HepG2 (cell line): Measurements from ENCODE around the gene PRCD. TPM values are rescaled to one million over a fixed set of nuclear protein-coding genes. Genes with fewer than 3 reads are reported as not detected.

Experiments used
- SOX6 ChIP-seq, 2 experiments: fragments of 450-650 bp in 1 of 2; sonication (generic) in 1 of 2; formaldehyde crosslinking in 1 of 2; IDR thresholded peaks; 2 replicates each; pipeline versions ENCODE4 v1.4.0 to v1.6.1; 2017 to 2020; ENCODE audit warnings: antibody characterized with exemption in 1 of 2, mild to moderate bottlenecking in 1 of 2, missing genetic modification reagents in 1 of 2
- SP140L ChIP-seq: sonication (generic); formaldehyde crosslinking; IDR thresholded peaks from 2 replicates; pipeline ENCODE4 v1.4.0; 2020; ENCODE audit warnings: missing genetic modification reagents, borderline replicate concordance
- SRSF1 ChIP-seq: fragments of 200-400 bp; formaldehyde crosslinking; optimal IDR thresholded peaks from 2 replicates; pipeline ENCODE3; 2017; ENCODE audit warnings: mild to moderate bottlenecking, low read depth, low read length, moderate library complexity
- SRSF4 ChIP-seq: fragments of 200-400 bp; formaldehyde crosslinking; IDR thresholded peaks from one replicate; pipeline ENCODE4 v1.6.1; 2018; ENCODE audit warnings: mild to moderate bottlenecking, low read depth, low read length, moderate library complexity; ENCODE audit not compliant: poor library complexity, severe bottlenecking
- ZMYM4 ChIP-seq: sonication (generic); formaldehyde crosslinking; IDR thresholded peaks from 2 replicates; pipeline ENCODE4 v1.8.1; 2023; ENCODE audit warnings: mild to moderate bottlenecking, missing genetic modification reagents
- ZNF564 ChIP-seq: sonication (generic); formaldehyde crosslinking; IDR thresholded peaks from 2 replicates; pipeline ENCODE4 v1.8.1; 2023; ENCODE audit warnings: mild to moderate bottlenecking, missing genetic modification reagents
- ZNF746 ChIP-seq: sonication (generic); formaldehyde crosslinking; IDR thresholded peaks from 2 replicates; pipeline ENCODE4 v1.8.0; 2022; ENCODE audit warnings: mild to moderate bottlenecking, missing genetic modification reagents
- ZNF761 ChIP-seq: sonication (generic); formaldehyde crosslinking; conservative IDR thresholded peaks from 2 replicates; pipeline ENCODE4 v1.4.0; 2020; ENCODE audit warnings: mild to moderate bottlenecking, missing genetic modification reagents
- polyA plus RNA-seq, 8 experiments: library from polyadenylated mRNA; depleted of rRNA in 3 of 8; stranded (reverse) in 7 of 8; unstranded in 1 of 8; fragments of >200 nt; fragmentation: Illumina TruSeq in 4 of 8; extraction: Trizol in 4 of 8; gene quantifications; 2 replicates each; pipeline versions ENCODE4 v1.2.1 to v1.2.3, GENCODE V29; 2011 to 2016; ENCODE audit warnings: low read depth in 4 of 8, missing spikeins in 1 of 8, mixed read lengths in 1 of 8; ENCODE audit not compliant: insufficient read depth in 1 of 8
- total RNA-seq, 5 experiments: library from RNA; depleted of rRNA; stranded (reverse); fragments of >200 nt; fragmentation: Illumina TruSeq; extraction: Trizol; gene quantifications; 2 replicates each; pipeline ENCODE4 v1.2.3, GENCODE V29; 2016; ENCODE audit warnings: low read depth in 1 of 5
- TF ChIP-seq, protein P1 (sequence below): sonication (generic); formaldehyde crosslinking; IDR thresholded peaks from 2 replicates; pipeline ENCODE4 v1.4.0; 2020; ENCODE audit warnings: mild to moderate bottlenecking, missing genetic modification reagents, borderline replicate concordance

PRCD gene
- total and polyA plus RNA-seq, 2 of the 13 experiments (the other 11 are each of a cell fraction or from before 2014, with no cell fraction given), result 0.51 TPM; not detected in 1

DNA sequence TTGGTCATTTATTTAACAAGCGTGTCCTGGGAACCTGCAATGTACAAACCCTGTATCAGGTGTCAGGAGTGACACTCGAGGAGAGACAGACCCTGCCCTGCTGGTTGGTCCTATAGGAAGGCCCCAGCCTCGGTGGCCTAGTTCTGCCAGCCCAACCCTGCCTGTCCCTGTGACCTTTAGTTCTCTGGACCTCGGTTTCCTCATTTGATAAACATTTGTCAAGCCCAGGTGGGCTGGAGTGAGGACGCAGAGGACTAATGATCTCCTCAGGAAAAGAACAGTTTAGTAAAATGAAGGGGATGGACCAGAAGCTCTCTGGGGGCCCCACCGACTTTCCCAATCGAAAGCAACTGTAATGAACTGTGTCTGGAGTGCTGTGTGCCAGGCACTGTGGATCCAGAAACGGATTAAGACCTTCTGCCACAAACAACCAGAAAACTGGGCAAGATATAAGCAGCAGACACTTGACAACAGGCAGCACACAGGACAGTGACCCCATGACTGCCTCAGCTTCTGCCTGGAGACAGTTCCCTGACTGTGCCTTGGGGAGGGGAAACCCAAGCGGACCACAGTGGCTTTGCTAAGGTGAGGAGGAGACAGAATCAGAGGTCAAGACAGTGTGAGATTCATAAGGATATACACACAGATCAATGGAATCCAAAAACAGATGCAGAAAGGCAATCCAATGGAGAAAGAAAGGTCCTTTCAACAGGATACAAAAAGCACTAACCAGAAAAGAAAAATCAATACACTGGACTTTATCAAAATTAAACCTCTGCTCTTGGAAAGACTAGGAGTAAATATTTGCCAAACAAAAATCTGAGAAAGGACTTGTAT, 8.8 kb downstream of the PRCD start (continued):
- TF ChIP-seq, protein P1, sequence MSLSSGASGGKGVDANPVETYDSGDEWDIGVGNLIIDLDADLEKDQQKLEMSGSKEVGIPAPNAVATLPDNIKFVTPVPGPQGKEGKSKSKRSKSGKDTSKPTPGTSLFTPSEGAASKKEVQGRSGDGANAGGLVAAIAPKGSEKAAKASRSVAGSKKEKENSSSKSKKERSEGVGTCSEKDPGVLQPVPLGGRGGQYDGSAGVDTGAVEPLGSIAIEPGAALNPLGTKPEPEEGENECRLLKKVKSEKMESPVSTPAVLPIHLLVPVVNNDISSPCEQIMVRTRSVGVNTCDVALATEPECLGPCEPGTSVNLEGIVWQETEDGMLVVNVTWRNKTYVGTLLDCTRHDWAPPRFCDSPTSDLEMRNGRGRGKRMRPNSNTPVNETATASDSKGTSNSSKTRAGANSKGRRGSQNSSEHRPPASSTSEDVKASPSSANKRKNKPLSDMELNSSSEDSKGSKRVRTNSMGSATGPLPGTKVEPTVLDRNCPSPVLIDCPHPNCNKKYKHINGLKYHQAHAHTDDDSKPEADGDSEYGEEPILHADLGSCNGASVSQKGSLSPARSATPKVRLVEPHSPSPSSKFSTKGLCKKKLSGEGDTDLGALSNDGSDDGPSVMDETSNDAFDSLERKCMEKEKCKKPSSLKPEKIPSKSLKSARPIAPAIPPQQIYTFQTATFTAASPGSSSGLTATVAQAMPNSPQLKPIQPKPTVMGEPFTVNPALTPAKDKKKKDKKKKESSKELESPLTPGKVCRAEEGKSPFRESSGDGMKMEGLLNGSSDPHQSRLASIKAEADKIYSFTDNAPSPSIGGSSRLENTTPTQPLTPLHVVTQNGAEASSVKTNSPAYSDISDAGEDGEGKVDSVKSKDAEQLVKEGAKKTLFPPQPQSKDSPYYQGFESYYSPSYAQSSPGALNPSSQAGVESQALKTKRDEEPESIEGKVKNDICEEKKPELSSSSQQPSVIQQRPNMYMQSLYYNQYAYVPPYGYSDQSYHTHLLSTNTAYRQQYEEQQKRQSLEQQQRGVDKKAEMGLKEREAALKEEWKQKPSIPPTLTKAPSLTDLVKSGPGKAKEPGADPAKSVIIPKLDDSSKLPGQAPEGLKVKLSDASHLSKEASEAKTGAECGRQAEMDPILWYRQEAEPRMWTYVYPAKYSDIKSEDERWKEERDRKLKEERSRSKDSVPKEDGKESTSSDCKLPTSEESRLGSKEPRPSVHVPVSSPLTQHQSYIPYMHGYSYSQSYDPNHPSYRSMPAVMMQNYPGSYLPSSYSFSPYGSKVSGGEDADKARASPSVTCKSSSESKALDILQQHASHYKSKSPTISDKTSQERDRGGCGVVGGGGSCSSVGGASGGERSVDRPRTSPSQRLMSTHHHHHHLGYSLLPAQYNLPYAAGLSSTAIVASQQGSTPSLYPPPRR, result no peak
- TF ChIP-seq SRSF1 (no peak), SRSF4 (no peak), ZMYM4 (CRISPR knock-in tag) (0 out of 2 replicates have a peak, but pooled peaks have one; percentile 35), ZNF761 (CRISPR knock-in tag) (no peak), ZNF564 (CRISPR knock-in tag) (peak; percentile 62; the same call in 1 of the 2 replicates), SP140L (CRISPR knock-in tag) (no peak), ZNF746 (CRISPR knock-in tag) (no peak), SOX6 (IDR thresholded peaks at IDR 0.05) (no peak), SOX6 (CRISPR knock-in tag; IDR thresholded peaks at IDR 0.05) (peak; percentile 46; the same call in 1 of the 2 replicates)
